Loucy (cell line): ENCODE results near the gene KCNMA1.

Experiments used
- H2AFZ ChIP-seq: fragments of 200-600 bp; sonication (generic); 2 replicates; pipeline ENCODE4 v1.6.0; 2016; ENCODE audit warnings: antibody characterized with exemption, mild to moderate bottlenecking, low read length, moderate library complexity
- H3F3A ChIP-seq: fragments of 200-600 bp; 2 replicates; pipeline ENCODE4 v1.6.0; 2016; ENCODE audit warnings: antibody characterized with exemption, low read depth, mild to moderate bottlenecking
- H3K27me3 ChIP-seq: fragments of 200-600 bp; sonication (generic); 2 replicates; pipeline ENCODE4 v1.6.1; 2014; ENCODE audit warnings: low read length, mild to moderate bottlenecking; ENCODE audit not compliant: insufficient read depth, poor library complexity, severe bottlenecking
- H3K36me3 ChIP-seq: fragments of 200-600 bp; sonication (generic); 2 replicates; pipeline ENCODE4 v1.6.1; 2016; ENCODE audit warnings: low read length; ENCODE audit not compliant: insufficient read depth
- H3K4me1 ChIP-seq: fragments of 200-600 bp; sonication (generic); 2 replicates; pipeline ENCODE4 v1.5.1; 2014; ENCODE audit warnings: low read length, mild to moderate bottlenecking; ENCODE audit not compliant: insufficient read depth, poor library complexity, severe bottlenecking
- H3K4me2 ChIP-seq: fragments of 200-600 bp; sonication (generic); 2 replicates; pipeline ENCODE4 v1.6.0; 2014; ENCODE audit warnings: antibody characterized with exemption, low read length, low read depth, mild to moderate bottlenecking; ENCODE audit not compliant: poor library complexity, severe bottlenecking
- H3K4me3 ChIP-seq: fragments of 200-600 bp; sonication (generic); 2 replicates; pipeline ENCODE4 v1.5.1; 2014; ENCODE audit warnings: low read length, mild to moderate bottlenecking, mixed read lengths; ENCODE audit not compliant: poor library complexity, severe bottlenecking
- H3K79me2 ChIP-seq: fragments of 200-600 bp; sonication (generic); 2 replicates; pipeline ENCODE4 v1.6.1; 2014; ENCODE audit warnings: low read length; ENCODE audit not compliant: insufficient read depth
- H3K9ac ChIP-seq: fragments of 200-600 bp; sonication (generic); 2 replicates; pipeline ENCODE4 v1.6.0; 2014; ENCODE audit warnings: mild to moderate bottlenecking, low read depth, low read length, moderate library complexity; ENCODE audit not compliant: poor library complexity, severe bottlenecking
- H3K9me2 ChIP-seq: fragments of 200-600 bp; sonication (generic); replicated peaks from 2 replicates; pipeline ENCODE4 v1.6.1; 2016; ENCODE audit warnings: low read depth, low read length, mixed read lengths
- H3K9me3 ChIP-seq: fragments of 200-600 bp; sonication (generic); 2 replicates; pipeline ENCODE4 v1.6.1; 2014; ENCODE audit warnings: mild to moderate bottlenecking, antibody characterized with exemption, low read length, low read depth; ENCODE audit not compliant: insufficient read depth
- H4K20me1 ChIP-seq: fragments of 200-600 bp; sonication (generic); 2 replicates; pipeline ENCODE4 v1.6.0; 2014; ENCODE audit warnings: antibody characterized with exemption, low read length, mild to moderate bottlenecking; ENCODE audit not compliant: insufficient read depth, poor library complexity, severe bottlenecking
- EZH2phosphoT487 ChIP-seq: fragments of 200-600 bp; IDR thresholded peaks from 2 replicates; pipeline ENCODE4 v1.6.1; 2018; ENCODE audit warnings: antibody characterized with exemption, mild to moderate bottlenecking, moderate library complexity, borderline replicate concordance
- TF ChIP-seq, protein P1 (sequence below): fragments of 200-600 bp; sonication (generic); conservative IDR thresholded peaks from 2 replicates; pipeline ENCODE4 v1.5.1; 2014; ENCODE audit warnings: mild to moderate bottlenecking, antibody characterized with exemption, low read length

Gene KCNMA1

DNA sequence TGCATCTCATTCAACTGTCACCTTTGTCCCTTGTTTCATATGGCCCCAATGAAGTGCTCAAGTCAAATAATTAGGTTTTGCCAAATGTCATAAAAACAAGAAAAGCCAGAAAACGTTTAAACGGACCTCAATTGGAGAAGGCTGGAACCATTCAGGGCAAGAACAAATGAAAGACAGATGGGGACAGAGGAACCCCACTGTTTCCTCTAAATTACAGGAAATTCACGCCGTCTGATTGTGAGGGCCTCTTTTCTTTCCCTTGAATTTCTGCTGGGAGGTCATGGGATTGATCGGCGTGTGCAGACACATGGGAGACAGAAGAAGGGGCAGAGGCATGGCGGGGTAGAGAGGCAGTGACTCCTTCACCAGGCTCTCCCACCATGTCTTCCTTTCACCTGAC is 656.4 kb downstream of the KCNMA1 start:
- Histone ChIP-seq H2AFZ (no peak overlapping the region), H3K4me2 (no peak overlapping the region), H3K79me2 (no peaks in the 10 kb centered on the region), H3K9ac (no peak overlapping the region), H3K4me3 (no peak overlapping the region), H4K20me1 (no peaks in the 10 kb centered on the region), H3K4me1 (no peaks in the 10 kb centered on the region), H3F3A (no peaks in the 10 kb centered on the region), H3K36me3 (no peaks in the 10 kb centered on the region), H3K9me2 (no peaks in the 10 kb centered on the region), H3K27me3 (no peaks in the 10 kb centered on the region), H3K9me3 (no peaks in the 10 kb centered on the region)
- TF ChIP-seq EZH2phosphoT487: no peak
- TF ChIP-seq, protein P1, sequence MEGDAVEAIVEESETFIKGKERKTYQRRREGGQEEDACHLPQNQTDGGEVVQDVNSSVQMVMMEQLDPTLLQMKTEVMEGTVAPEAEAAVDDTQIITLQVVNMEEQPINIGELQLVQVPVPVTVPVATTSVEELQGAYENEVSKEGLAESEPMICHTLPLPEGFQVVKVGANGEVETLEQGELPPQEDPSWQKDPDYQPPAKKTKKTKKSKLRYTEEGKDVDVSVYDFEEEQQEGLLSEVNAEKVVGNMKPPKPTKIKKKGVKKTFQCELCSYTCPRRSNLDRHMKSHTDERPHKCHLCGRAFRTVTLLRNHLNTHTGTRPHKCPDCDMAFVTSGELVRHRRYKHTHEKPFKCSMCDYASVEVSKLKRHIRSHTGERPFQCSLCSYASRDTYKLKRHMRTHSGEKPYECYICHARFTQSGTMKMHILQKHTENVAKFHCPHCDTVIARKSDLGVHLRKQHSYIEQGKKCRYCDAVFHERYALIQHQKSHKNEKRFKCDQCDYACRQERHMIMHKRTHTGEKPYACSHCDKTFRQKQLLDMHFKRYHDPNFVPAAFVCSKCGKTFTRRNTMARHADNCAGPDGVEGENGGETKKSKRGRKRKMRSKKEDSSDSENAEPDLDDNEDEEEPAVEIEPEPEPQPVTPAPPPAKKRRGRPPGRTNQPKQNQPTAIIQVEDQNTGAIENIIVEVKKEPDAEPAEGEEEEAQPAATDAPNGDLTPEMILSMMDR: no peak

DNA sequence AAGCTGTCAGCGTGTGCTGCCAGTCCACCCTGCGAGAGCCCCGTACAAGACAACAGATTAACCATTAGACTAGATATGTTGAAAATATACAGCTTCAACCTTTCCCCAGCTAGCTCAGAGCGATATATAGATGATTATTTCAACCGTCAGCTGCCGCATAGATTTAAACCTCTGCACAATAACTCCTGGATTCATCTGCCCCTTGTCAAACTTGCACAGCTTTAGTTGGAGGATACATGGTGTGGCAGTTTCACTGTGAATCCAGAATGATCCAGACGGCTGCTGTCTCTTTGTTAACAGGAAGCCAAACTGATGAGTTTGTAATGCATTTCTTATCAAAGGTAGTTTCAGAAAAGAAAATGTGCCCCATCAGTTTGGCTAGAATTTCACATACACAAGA is 659.7 kb downstream of the KCNMA1 start:
- H3K9ac ChIP-seq: no peak overlapping the region
- no peaks in the 10 kb centered on the region for H3K27me3 ChIP-seq
- H2AFZ ChIP-seq: no peak overlapping the region
- no peaks in the 10 kb centered on the region for H3K36me3 ChIP-seq
- no peak overlapping the region for H3K4me2 ChIP-seq
- H3K79me2 ChIP-seq: no peaks in the 10 kb centered on the region
- no peaks in the 10 kb centered on the region for H3K9me3 ChIP-seq
- H3K9me2 ChIP-seq: no peaks in the 10 kb centered on the region
- H4K20me1 ChIP-seq: no peaks in the 10 kb centered on the region
- H3F3A ChIP-seq: no peaks in the 10 kb centered on the region
- TF ChIP-seq EZH2phosphoT487: no peak
- TF ChIP-seq, protein P1: no peak
- no peaks in the 10 kb centered on the region for H3K4me1 ChIP-seq
- H3K4me3 ChIP-seq: no peak overlapping the region

DNA sequence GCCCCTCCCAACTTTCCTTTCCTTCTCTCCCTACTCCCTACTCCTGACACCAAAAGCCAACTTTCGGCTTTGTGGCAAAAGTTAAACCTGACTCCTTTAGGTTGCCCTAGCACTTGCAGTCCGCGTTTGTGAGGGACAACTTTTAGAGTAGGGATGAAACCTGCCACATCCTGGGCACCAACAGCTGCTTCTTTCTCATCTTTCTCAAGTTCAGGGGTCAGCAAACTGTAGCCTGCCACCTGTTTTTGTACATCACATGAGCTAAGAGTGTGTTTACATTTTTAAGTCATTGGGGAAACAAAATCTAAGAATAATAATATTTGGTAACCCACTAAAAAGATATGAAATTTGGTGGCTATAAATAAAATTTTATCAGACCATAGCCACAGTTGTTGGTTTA is 660.6 kb downstream of the KCNMA1 start:
- H3K9ac ChIP-seq: no peak overlapping the region
- no peaks in the 10 kb centered on the region for H3K27me3 ChIP-seq
- H3K4me2 ChIP-seq: no peak overlapping the region
- H3F3A ChIP-seq: no peaks in the 10 kb centered on the region
- no peaks in the 10 kb centered on the region for H3K36me3 ChIP-seq
- no peaks in the 10 kb centered on the region for H3K9me2 ChIP-seq
- H3K4me1 ChIP-seq: no peaks in the 10 kb centered on the region
- no peaks in the 10 kb centered on the region for H3K9me3 ChIP-seq
- no peak overlapping the region for H3K4me3 ChIP-seq
- no peaks in the 10 kb centered on the region for H3K79me2 ChIP-seq
- TF ChIP-seq, protein P1: no peak
- no peak for TF ChIP-seq EZH2phosphoT487
- no peaks in the 10 kb centered on the region for H4K20me1 ChIP-seq
- H2AFZ ChIP-seq: no peak overlapping the region
